Measurements from ENCODE around the gene LIMK2.
"Not testable (repeated sequence)": the region's sequence is repeated elsewhere in the genome, so short reads cannot be mapped to it uniquely, and the experiment has no call there.

Gene LIMK2

GRCh38 chr22:31295360-31295759, 83.3 kb downstream of the LIMK2 start:
- FAIRE-seq = no peak

DNA sequence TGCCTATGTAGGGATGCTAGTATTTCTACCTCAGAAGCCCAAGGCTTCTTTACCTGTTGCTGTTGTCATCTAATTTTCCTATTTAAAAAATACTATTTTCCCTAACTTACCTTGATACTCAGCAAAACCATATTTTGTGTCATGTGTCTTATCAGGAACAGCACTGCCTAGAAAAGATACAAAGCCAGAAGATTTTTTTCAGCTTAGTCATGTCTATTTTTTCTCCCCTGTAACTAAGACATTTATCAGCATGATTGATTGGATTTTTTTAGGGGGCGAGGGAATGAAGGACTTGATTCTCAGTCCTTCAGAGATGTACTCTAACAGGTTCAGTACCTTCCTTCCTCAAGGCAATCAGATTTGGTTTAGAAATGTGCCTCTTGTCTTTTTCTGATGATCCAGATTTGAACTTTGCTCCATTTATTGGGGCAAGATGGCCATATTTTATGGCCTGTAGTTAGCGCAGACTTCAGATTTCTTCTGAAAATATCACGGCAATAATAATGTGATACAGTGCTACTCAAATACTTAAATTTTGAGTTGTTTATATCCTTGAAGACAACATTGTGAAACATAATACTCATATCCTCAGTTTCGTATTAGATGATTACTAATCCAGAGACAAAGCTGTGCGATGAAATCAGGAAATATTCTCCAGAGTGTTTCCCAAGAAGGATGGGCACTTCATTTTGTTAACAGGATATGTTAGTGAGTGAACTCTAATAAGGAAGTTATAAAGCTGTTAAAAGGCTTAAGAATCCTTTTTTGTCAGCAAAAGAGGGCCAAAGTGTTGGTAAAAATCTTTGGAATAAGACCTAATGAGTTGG, 83.9 kb downstream of the LIMK2 start:
- FAIRE-seq = no peak

GRCh38 chr22:31300896-31301295, 88.8 kb downstream of the LIMK2 start:
- FAIRE-seq = no peak

DNA sequence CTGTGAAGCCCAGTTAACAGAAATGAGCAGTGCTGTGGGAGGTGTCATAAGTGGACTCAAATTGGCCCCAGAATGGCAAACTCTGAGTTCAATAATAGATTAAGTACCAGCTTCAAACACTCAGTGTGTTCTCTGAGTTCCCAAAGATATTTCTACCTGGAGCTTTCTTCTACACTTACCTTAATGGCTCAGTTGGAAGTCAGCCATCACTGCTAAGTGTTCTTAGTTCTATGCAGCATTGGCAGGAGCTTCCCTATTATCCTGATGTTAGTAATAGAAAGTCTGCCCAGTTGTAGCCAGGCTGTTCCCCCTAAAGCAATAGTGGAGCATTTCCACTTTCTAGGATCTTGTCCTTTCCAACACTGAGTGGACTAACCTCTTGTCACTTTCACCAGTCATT, 89.9 kb downstream of the LIMK2 start:
- no peak for FAIRE-seq

DNA sequence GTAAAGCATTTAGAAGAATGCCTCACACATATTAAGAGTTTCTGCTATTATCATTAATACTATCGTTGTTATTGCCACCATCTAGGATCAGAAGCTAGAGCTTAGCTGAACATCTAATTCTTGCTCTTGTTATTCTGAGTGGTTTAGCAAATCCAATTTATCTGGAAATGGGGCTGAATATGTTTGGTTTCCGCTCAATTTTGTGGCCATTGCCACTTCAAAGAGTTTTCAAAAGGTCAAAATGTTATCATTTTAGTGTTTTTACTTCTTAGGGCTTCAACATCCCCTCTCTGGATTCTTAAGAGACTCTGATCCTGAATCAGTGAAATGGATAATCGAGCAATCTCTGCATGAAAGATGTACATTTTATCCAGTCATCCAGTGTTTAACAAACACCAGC, 90.4 kb downstream of the LIMK2 start:
- FAIRE-seq = no peak

- no peak for FAIRE-seq
Observed at GRCh38 chr22:31305194-31305593, 93.1 kb downstream of the LIMK2 start.

GRCh38 chr22:31308181-31308580, 96.1 kb downstream of the LIMK2 start:
- FAIRE-seq = no peak

DNA sequence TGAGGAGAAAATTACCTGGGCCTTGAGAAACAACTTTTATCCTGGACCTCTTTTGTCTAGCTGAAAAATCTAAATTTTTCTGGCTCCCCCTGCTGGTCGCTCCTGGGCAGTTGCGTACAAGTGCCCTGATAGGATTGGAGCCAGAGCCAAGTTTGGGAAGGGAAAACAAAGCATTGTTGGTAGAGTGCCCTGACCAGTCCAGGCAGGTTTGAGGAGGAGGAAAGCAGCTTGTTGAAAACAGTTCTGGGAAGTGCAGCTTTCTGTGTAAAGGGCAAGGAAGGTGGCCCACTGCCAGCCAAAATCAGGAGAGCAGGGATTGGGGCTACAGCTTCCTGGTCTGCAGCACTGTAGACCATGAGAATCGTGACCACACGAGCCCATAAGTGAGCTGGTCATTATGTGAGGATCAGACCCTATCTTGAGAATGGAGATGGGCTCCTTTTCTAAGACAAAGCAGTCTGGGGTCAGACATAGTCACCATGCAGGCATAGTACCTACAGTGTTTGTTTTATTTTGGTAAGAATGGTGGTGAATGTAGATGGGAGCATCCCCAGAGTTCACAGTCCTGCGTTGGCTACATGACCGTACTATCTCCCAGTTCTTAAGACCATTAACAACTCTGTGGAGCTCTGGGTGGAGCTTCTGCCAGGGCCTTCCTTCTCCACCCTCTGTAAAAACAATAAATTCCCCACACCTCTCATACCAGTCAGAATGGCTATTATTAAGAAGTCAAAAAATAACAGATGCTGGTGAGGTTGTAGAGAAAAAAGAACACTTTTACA, 101.5 kb downstream of the LIMK2 start:
- FAIRE-seq = no peak

DNA sequence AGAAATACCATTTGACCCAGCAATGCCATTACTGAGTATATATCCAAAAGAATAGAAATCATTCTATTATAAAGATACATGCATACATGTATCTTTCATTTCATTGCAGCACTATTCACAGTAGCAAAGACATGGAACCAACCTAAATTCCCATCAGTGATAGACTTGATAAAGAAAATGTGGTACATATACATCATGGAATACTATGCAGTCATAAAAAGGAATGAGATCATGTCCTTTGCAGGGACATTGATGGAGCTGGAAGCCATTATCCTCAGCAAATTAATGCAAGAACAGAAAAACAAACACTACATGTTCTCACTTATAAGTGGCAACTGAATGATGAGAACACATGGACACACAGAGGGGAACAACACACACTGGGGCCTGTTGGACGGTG, 102.1 kb downstream of the LIMK2 start:
- not testable (repeated sequence) for FAIRE-seq

GRCh38 chr22:31321421-31321820, 109.3 kb downstream of the LIMK2 start:
- FAIRE-seq = no peak

GRCh38 chr22:31323578-31324550, 111.8 kb downstream of the LIMK2 start:
- no peak for FAIRE-seq

DNA sequence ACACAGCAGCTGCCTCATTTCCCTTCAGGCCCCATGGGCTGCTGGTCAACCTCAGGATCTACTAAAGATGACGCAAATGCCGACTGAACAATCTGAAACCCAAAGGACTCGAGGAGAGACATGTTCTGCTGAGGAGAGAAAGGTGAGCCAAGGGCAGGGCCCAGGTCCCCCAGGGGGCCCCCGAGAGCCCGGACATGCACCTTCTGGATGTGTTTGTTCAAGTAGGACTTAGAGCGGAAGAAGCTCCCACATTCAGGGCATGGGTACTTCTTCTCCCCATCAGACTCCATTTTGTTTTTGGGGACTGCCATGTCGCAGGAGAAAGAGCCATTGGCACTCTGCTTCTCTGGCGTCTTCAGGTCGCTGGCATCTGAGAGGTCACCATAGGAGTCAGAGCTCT, 114.8 kb downstream of the LIMK2 start:
- FAIRE-seq = no peak

DNA sequence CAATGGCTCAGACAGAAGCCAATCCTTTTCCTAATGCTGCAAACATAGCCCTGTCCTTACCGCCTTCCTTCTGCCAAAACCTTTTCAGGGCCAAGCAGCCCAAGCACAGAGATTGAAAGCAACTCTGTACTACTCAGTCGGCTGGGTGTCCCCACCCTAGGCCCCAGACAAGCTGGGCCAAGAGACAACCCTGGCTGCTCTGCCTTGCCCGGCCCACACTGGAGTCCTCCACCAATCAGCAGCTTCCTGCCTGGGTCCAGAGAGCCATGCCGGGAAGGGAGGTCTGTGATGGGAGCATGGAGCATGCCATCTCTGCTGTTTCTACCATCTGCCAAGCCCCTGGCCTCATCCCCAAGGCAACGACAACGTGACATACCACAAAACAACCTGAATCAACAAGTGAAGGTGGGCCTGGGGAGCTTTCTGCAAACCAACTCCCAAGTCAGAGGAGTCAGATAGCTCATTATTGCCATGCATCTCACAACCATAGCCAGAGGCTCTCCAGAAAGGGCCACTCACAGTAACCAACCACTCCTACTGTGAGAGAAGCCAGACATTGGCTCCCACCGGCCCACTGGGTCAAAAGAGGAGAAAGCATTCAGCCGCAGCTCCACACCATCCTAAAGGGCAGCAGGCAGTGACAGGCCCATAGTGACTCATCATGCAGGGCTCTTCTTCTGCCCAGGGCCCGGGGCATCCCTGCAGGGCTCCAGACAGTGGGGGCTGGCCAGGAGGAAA, 115.9 kb downstream of the LIMK2 start:
- no peak for FAIRE-seq

GRCh38 chr22:31328544-31328960, 116.5 kb downstream of the LIMK2 start:
- FAIRE-seq = no peak

DNA sequence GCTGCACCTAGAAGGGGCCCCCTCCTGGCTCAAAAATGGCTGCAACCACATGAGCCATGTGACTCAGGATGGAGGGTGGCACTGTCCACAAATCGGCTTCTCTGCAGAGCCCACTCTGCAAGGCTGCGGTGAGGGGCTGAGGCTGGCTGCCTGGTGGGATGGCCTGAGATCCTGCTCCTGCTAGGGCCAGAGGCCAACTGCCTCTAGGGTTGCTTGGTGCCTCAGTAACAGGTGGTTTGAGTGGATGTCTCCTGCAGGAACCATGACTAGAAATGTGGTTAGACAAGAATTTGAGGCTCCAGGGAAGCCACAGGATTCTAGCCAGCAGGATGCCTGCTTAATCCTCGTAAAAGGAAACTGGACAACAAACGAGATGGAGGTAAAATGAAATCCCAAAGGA, 116.9 kb downstream of the LIMK2 start:
- no peak for FAIRE-seq
